ENCODE measurements around the gene GSTA4. TPM values are rescaled to one million over a fixed set of nuclear protein-coding genes. Genes with fewer than 3 reads are reported as not detected.

GSTA4 gene
- total and polyA plus RNA-seq, 2 of the 13 experiments (the other 11 are each of a cell fraction or from before 2014, with no cell fraction given), result 34.1 to 53.6 TPM

DNA sequence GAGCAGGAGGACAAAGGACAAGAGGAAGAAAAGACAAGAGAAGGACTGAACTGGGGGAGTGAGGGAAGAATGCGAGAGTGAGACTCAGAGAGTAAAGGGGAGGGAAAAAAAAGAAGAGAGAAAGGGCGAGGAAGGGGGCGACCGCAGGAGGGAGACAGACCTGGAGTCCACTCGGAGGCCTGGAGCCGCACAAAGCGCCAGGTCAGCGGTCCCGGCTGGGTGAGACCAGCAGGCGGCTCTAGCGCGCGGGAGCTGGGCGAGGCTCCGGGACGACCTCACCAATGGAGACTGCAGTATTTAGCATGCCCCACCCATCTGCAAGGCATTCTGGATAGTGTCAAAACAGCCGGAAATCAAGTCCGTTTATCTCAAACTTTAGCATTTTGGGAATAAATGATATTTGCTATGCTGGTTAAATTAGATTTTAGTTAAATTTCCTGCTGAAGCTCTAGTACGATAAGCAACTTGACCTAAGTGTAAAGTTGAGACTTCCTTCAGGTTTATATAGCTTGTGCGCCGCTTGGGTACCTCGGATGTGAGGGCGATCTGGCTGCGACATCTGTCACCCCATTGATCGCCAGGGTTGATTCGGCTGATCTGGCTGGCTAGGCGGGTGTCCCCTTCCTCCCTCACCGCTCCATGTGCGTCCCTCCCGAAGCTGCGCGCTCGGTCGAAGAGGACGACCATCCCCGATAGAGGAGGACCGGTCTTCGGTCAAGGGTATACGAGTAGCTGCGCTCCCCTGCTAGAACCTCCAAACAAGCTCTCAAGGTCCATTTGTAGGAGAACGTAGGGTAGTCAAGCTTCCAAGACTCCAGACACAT, at the start of gene GSTA4 (continued):
- TF ChIP-seq, protein P1, sequence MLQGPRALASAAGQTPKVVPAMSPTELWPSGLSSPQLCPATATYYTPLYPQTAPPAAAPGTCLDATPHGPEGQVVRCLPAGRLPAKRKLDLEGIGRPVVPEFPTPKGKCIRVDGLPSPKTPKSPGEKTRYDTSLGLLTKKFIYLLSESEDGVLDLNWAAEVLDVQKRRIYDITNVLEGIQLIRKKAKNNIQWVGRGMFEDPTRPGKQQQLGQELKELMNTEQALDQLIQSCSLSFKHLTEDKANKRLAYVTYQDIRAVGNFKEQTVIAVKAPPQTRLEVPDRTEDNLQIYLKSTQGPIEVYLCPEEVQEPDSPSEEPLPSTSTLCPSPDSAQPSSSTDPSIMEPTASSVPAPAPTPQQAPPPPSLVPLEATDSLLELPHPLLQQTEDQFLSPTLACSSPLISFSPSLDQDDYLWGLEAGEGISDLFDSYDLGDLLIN (CRISPR knock-in tag; IDR thresholded peaks at IDR 0.05; ENCODE audit: borderline replicate concordance), result 0 out of 2 replicates have a peak, but pooled peaks have one; percentile 29
- TF ChIP-seq ARID2 (CRISPR knock-in tag; IDR thresholded peaks at IDR 0.05; ENCODE audit: borderline replicate concordance) (peak; percentile 93; the same call in 1 of the 2 replicates), PCBP1 (IDR thresholded peaks at IDR 0.05; ENCODE audit: borderline replicate concordance, low read depth, low read length) (peak; percentile 15; the same call in 1 of the 2 replicates), YY1 (IDR thresholded peaks at IDR 0.05; ENCODE audit: insufficient read depth, insufficient replicate concordance, low read depth, low read length) (peak; percentile 52), ZSCAN20 (CRISPR knock-in tag; IDR thresholded peaks at IDR 0.05; ENCODE audit: borderline replicate concordance) (0 out of 2 replicates have a peak, but pooled peaks have one; percentile 44), FOXK1 (CRISPR knock-in tag; IDR thresholded peaks at IDR 0.05; ENCODE audit: borderline replicate concordance, low read depth) (peak; percentile 75; the same call in 1 of the 2 replicates), TGIF2 (CRISPR knock-in tag; IDR thresholded peaks at IDR 0.05) (0 out of 2 replicates have a peak, but pooled peaks have one; percentile 17), ZNF337 (CRISPR knock-in tag; IDR thresholded peaks at IDR 0.05; ENCODE audit: borderline replicate concordance, low read depth) (peak; percentile 51; the same call in 1 of the 2 replicates), ZNF792 (CRISPR knock-in tag; IDR thresholded peaks at IDR 0.05) (peak; percentile 99), RAD21 (CRISPR knock-in tag; IDR thresholded peaks at IDR 0.05) (peak; percentile 67), TAF1 (CRISPR knock-in tag; IDR thresholded peaks at IDR 0.05) (peak; percentile 73; the same call in 1 of the 2 replicates), ZNF773 (CRISPR knock-in tag; IDR thresholded peaks at IDR 0.05; ENCODE audit: borderline replicate concordance) (0 out of 2 replicates have a peak, but pooled peaks have one; percentile 30), KDM2A (CRISPR knock-in tag; IDR thresholded peaks at IDR 0.05; ENCODE audit: borderline replicate concordance, low read depth) (peak; percentile 89), ELF1 (CRISPR knock-in tag; IDR thresholded peaks at IDR 0.05) (peak; percentile 46; the same call in 1 of the 2 replicates), ZNF343 (CRISPR knock-in tag; IDR thresholded peaks at IDR 0.05) (peak; percentile 36; the same call in 1 of the 2 replicates), PHF5A (CRISPR knock-in tag; IDR thresholded peaks at IDR 0.05; ENCODE audit: low read depth, unreplicated experiment) (peak; percentile 93)
- TF ChIP-seq, protein P2, sequence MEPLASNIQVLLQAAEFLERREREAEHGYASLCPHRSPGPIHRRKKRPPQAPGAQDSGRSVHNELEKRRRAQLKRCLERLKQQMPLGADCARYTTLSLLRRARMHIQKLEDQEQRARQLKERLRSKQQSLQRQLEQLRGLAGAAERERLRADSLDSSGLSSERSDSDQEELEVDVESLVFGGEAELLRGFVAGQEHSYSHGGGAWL (CRISPR knock-in tag; IDR thresholded peaks at IDR 0.05), result peak; percentile 48
- TF ChIP-seq, protein P3, sequence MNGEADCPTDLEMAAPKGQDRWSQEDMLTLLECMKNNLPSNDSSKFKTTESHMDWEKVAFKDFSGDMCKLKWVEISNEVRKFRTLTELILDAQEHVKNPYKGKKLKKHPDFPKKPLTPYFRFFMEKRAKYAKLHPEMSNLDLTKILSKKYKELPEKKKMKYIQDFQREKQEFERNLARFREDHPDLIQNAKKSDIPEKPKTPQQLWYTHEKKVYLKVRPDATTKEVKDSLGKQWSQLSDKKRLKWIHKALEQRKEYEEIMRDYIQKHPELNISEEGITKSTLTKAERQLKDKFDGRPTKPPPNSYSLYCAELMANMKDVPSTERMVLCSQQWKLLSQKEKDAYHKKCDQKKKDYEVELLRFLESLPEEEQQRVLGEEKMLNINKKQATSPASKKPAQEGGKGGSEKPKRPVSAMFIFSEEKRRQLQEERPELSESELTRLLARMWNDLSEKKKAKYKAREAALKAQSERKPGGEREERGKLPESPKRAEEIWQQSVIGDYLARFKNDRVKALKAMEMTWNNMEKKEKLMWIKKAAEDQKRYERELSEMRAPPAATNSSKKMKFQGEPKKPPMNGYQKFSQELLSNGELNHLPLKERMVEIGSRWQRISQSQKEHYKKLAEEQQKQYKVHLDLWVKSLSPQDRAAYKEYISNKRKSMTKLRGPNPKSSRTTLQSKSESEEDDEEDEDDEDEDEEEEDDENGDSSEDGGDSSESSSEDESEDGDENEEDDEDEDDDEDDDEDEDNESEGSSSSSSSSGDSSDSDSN (CRISPR knock-in tag; IDR thresholded peaks at IDR 0.05), result peak; percentile 99
- TF ChIP-seq, protein P4, sequence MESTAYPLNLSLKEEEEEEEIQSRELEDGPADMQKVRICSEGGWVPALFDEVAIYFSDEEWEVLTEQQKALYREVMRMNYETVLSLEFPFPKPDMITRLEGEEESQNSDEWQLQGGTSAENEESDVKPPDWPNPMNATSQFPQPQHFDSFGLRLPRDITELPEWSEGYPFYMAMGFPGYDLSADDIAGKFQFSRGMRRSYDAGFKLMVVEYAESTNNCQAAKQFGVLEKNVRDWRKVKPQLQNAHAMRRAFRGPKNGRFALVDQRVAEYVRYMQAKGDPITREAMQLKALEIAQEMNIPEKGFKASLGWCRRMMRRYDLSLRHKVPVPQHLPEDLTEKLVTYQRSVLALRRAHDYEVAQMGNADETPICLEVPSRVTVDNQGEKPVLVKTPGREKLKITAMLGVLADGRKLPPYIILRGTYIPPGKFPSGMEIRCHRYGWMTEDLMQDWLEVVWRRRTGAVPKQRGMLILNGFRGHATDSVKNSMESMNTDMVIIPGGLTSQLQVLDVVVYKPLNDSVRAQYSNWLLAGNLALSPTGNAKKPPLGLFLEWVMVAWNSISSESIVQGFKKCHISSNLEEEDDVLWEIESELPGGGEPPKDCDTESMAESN (CRISPR knock-in tag; conservative IDR thresholded peaks at IDR 0.05), result peak; percentile 75
